ENCODE measurements around the gene DIP2B.

Gene DIP2B

DNA sequence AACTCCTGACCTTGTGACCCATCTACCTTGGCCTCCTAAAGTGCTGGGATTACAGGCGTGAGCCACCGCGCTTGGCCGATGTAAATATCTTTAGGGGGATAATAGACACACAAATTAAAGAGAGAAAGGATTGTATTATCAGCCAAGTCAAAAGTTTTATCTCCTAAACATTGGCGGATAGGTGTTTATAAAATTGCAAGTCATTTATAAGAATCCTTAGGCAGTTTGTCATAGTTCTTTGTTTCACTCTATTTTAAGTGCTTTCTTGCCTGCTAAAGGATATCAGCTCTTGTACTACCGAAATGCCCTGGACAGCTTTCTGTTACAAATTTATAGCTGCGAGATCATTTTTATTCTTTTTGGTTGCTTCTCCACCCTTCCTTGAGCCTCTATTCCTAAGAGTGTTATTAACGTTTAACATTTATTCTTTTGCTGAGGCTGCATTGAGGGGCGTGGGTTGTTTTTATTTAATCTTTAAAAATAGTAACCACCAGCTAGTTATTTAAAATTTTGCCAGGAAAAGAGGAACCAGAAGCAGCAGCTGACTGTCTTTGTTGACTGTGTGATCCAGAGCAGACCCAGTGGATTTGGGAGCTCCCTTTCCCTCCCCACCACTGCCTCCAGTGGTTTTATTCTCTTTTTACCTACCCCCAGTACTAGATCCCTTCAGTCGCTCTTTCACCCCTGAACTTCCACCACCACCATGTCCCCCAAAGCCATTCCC lies 106.4 kb downstream of the DIP2B start:
- DNase-seq (ENCODE audit: low read depth in 2 of 2): no peak

DNA sequence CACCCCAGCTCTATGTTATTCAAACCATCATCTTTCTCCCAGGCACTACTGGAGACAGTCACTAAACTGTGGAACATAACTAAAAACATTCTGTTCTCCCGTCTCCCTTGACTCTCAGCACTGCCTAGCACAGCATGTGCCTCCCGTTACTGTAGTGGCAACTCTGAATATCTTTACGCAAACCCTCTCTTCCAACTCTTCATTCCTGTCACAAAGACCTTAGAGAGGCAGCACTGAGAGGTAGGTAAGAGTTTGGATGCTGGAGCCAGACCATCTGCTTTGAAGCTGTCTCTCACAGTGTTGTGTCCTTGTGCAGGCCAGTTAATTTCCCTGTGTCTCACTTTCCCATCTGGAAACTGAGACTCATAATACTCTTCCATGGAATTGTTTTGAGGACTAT lies 108.1 kb downstream of the DIP2B start:
- no peak for DNase-seq (ENCODE audit: low read depth in 2 of 2)

DNA sequence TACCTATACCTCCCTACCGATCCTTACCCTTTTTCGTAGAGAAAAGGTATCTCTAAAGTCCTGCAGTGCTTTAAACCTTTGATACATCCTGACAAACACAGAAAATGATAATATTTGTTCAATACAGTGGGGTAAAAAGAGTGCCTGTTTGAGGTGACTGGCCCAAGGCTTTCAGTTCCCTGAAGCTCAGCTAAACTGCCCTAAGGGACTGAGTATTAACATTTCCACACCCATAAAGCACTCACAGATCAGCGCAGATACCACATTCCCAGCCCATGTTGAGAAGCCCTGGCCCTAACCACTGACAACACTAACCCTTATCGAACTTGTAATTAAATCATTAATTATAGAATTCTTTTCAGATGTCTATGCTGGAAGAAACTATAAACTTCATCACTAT lies 108.7 kb downstream of the DIP2B start:
- DNase-seq (ENCODE audit: low read depth in 2 of 2): no peak

DNA sequence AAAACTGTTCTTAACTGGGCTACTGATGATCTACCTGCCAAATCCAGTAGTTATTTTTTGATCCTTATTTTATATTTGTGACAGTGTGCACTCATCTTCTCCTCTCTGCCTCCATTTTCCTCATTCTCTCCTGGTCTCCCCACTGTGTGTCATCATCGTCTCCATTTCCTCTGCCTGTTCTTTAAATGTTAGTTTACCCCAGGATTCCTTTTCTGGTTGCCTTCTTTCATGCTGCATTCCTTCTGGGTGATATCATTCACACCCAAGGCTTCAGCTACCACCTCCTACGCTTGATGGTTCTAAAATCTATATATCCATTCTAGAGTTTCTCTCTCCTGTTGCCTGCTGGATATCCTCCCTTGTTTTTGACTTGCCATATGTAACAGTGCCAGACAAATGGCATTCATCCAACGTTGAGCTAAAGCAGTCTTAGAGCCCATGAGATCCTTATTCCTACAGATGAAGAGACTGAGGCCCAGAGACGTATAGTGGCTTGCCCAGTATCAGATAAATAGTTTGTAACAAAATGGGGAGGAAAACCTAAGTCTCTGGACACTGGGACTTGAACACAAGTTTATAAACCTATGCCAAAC lies 109.5 kb downstream of the DIP2B start:
- DNase-seq (ENCODE audit: low read depth in 2 of 2): no peak

DNA sequence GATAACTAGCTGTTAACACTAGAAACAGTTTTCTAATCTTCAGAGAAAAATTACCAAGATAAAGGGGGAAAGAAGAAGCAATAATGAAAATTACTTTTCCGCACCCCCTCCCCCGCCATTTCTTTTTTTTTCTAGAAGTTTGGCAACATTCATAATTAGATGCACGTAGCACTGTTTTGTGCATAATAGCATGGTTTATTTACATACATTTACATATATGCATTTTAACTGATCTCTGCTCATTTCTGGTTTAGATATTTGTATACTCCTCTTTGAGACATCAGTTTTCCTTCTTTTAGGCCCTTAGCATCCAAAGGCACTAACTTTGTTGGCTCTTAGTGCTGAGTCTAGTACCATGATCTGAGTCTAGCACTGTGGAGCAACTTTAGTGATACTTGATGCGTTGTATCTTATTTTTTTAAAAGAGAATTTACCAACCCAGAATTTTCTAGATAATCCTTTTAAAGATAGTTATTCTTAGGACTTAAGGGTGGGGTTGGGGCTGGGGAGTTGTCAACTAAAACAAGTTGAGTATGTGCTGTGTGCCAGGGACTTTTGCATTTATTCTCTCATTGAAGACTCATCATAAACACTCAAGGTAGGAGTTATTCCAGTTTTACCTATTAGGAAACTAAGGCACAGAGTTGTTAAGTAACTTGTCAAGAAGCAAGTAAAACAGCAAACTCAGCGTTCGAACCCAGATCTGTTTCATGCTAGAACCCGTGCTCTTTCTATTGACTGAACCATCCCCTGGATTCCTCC lies 110.5 kb downstream of the DIP2B start:
- DNase-seq (ENCODE audit: low read depth in 2 of 2): no peak

DNA sequence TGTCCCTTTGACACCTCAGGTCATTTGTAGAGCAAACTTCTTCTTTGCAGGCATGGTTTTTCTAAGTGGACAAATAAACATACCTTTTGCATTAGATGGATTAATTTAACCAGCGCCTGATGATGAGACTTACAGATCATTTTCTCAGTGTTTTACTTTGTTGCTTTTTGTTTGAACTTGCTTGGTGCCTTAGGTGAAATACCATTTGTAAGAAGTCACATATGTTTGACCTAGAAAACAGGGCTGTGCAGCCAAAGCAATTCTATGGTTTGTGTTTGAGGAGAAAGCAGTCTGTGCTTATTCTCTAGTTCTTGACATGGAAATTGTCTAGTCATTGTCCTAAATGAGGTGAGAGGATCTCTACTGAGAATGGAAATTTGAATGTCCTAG lies 111.1 kb downstream of the DIP2B start:
- no peak for DNase-seq (ENCODE audit: low read depth in 2 of 2)

DNA sequence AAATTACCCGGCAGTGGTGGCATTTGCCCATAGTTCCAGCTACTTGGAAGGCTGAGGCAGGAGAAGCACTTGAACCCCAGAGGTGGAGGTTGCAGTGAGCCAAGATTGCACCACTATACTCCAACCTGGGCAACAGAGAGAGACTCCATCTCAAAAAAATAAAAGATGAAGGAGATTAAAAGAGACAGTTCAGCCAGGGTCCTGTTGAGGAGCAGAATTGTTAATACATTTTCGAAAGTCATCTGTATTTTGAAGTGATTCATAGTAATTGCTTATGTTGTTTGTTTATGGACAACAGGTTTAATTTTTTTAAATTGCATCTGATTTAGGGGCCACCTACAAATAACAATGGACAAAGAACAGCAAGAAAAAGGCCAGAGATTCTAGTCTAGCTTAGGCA lies 112.9 kb downstream of the DIP2B start:
- DNase-seq (ENCODE audit: low read depth in 2 of 2): no peak

DNA sequence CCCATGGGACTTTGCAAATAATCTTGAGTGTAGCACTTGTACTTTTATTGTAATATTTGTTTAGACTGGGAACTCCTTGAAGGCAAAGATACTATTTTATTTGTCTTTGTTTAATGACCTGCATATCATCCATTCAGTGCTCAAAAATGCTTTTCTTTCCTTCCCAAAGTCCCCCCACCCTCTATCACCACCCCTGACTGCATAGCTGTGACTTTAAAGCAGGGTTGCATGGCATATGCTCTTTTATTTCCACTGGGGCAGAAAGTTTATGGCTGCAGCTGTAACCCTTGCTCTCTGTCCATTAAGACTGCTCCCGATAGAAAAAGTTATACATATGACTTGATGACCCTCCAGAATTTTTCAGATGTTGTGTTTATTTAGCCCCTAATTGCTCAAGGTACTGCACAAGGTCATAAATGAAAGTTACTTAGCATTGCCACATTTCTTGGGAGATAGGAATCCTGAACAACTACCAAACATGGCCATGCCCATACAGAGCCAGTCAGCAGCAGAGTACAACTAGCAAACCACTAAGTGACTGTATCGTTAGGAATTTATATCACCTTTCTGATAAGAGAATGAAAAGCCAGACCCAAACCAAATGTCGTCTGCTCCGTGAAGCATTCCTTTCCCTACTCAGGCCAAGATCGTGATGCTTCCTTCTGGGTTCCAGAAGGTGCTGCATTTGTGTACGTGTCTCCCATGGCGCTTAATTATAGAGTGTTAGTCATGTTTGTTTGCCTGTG lies 114.3 kb downstream of the DIP2B start:
- no peak for DNase-seq (ENCODE audit: low read depth in 2 of 2)

DNA sequence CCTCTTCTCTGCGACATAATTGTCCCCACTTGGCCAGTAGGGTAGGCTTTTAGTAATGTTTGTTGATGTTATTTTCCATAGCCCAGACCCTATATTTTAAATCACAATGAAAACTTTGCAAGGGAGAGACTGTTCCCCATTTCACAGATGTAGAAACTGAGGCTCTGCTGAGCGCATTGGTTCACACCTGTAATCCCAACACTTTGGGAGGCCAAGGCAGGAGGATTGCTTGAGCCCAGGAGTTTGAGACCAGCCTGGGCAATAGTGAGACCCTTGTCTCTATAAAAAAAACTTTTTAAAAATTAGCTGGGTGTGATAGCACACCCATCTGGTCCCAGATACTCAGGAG lies 114.8 kb downstream of the DIP2B start:
- no peak for DNase-seq (ENCODE audit: low read depth in 2 of 2)

DNA sequence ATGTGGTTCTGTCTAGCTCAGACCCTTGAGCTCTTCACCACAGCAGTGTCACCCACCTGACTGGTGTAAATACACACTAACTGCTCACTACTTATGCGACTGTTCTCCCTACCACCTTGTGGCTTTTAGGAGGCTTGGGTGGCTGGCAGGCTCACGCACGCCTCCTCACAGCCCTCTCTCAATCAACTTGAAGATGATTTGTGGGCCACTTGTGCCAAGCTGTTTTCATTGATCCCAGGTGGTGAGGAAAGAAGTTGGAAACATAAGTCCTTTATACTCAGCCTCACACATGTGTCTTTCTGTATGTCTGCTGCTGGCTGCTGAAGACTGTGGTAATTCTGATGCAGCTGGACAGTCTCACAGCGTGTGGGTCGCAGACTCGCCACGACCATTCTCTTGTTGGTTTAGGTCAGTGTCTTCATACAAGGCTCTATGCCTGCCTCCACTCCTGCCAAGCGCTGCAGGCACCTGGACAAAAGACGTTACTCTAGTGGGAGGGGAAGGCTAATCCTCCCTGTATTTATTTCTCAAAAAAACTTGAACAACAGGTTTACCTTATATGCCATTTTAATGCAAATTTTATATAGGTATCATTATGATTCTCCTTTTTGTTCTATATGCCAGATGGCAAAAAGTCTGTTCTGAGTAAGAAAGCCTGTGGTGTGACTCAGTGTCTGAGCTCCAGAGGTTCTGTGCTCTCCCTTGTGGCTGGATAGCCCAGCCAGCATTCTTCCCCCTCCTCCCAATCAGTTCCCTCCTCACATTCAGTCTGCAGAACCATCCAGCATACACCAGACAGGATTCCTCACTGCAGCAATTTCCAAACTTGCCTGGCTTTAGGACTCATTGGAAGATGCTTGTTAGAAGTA lies 115.6 kb downstream of the DIP2B start:
- DNase-seq (ENCODE audit: low read depth in 2 of 2): no peak

DNA sequence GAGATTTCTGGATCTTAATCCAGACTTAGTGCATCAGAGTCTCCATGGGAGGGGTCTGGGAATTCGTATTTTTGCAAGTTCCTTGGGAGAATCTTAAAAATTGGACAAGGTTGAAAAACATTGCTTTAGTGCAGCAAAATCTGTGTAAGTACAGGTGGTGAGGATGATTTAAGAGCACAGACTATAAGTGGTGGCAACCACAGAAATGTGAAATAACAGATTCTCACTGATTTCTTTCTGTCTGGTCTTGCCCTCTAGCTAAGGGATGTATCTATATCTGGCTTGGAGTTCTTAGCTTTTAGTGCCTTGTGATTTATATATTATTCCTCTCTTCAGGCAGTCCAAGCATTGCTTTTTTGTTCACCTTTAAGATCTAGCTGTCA lies 116.2 kb downstream of the DIP2B start:
- no peak for DNase-seq (ENCODE audit: low read depth in 2 of 2)

DNA sequence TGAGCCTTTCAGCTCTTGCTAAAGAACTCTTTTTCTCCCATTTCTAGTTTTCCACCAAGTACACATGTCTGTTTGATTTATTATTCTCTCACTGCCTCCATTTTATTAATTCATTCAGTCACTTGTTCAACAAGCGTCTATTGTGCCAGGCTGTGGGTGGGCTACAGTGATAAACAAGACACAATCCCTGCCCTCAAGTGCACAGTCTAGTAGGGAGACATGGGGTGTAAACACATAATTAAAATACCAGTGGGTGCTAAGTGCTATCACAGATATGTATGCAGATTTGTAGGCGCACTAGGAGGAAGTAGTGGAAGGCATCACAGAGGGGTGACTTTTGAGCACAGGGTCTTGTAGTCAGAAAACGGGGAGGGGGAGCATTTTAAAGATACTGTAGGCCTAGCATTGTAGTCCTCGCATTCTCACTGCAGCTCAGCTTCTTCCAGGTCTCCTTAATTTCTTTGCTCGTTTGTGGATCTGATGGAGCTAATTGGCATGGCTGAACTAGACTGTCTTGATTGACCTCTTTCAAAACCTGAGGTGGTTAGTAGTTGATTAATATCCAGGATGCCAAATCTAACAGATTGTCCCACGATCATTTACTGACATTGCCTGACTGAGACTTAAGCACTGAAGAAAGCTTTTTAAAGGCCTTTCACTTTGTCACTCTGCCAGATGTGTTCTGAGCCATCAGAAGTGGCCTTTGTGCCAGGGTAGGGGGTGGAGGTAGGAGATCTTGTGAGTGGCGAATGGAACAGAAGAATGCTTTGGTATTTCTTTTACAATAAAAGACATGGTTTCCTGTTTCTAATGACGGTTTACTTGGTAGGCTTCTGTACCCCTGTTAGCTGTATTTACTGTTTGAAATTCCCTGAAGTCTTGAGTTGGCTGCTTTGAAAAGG lies 116.9 kb downstream of the DIP2B start:
- DNase-seq (ENCODE audit: low read depth in 2 of 2): no peak

DNA sequence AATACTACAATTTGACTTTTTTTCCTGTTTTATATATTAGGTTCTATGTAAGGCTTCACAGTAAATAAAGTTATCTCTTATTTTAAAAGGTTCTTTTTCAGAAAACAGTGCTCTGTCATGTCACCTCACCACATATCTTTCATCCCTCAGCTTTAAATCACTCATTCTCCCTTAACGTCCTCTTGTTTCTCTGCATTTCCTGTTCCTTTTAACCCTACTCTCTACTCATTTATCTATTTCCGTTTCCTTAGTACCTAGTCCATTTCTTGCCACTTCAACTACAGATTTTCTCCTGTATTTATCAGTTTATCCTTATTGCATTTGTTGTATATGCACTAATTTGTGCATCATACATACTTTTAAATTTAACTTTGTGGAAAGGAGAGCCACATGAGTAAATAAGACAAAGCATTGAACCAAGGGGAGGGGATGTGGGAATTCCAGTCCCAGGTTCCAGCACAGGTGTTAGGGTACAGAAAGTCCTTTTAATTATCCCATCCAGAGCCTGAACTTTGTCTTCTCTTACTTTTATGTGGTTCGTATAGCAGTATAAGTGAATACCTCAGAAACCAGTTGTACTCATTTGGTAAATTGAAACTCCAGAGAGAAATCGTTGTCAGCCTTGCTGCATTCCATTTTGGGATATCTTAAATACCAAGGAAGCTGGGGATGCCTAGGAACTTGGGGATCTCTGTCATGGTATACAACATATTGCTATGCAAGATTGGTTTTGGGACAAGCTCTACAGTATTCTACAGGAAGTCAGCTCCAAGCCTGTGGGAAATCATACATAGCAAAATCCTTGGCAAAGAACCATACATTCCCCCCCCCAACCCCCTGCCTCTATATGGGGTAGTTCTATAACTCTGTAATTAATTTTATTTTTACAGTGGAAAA lies 120.5 kb downstream of the DIP2B start:
- no peak for DNase-seq (ENCODE audit: low read depth in 2 of 2)

DNA sequence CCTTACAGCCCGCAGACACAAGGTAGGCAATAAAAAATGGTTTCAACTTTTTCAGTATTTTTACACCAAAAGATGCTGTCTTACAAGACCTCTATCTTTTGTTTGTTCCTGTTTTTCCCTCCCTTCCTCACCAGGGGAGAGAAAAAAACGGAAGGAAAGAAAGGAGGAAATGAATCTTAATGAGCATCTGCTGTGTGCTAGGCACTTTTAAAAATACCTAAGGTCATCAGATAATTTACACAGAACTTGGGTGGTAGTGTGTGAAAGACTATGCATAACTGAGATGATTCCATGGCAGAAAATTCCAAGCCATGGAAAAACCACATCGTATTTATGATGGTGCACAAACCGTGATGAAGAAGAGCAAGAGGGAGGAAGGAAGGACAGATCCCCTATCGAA lies 121.2 kb downstream of the DIP2B start:
- no peak for DNase-seq (ENCODE audit: low read depth in 2 of 2)

DNA sequence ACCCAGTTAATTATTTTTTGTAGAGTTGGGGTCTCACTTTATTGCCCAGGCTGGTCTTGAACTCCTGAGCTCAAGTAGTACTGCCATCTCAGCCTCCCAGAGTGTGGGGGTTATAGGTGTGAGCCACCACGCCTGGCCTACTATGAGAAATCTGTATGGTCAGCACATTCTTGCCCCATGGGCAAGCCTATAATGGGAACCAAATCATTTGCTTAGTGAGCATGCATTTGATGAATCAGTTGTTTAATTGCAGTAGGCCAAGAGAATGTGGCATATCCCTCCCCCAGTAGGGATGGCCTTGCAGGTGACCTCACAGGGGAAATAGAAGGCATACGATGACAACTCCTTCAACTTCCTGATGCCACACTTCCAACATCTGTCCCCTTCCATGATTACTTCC lies 122.7 kb downstream of the DIP2B start:
- no peak for DNase-seq (ENCODE audit: low read depth in 2 of 2)

DNA sequence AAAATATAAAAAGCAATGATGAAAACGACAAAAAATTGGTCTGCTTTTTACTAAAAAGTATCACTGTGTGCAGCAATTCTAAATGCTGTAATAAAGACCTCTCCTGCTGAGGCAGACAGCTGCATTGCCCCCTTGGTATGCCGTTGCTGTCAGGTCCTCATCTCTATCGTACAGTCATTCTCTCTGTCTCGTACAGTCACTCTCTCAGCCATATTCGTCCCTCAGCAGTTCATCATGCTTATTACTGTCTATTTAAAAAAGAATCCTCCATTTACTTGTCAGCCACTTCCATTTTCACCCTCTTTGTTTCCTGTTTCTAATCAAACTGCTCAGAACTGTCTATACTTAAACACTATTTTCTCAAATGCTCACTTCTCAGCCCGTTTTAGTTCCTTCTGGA lies 123.6 kb downstream of the DIP2B start:
- DNase-seq (ENCODE audit: low read depth in 2 of 2): no peak

DNA sequence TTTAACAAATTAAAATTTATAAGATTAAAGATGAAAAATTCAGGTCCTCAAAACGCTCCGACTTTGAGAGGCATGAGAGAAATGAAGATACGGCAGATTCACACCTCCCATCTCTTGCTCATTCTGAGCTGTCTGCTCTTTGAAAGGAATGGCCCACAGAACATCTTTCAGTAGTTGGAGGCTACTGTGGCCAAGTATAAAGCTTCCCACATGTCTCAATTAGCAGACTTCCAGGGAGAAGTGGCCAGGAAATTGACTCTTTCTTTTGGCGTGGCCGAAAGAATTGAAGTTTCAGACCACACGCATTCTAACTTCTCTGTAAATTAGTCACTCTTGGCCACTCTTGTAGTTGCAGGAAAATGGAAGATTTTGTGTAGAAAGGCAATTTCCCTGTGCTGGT lies 129.2 kb downstream of the DIP2B start:
- DNase-seq (ENCODE audit: low read depth in 2 of 2): no peak

DNA sequence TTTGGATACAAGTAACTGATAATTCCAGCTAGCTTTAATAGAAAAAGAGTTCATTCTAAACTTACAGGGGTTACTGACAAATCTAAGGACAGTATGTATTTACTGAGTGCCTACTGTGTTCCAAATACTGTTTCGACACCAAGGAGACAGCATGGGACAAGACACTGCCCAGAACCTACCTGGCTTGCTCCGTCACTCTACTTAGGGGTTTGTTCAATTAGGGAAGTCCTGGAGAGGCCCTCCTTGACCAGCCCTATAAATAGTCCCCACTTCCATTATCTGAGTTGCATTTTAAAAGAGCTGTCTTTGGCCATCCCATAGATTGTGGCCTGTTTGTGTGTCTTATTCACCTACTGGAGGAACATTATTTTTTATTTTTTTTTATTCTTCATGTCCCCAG lies 129.6 kb downstream of the DIP2B start:
- no peak for DNase-seq (ENCODE audit: low read depth in 2 of 2)

DNA sequence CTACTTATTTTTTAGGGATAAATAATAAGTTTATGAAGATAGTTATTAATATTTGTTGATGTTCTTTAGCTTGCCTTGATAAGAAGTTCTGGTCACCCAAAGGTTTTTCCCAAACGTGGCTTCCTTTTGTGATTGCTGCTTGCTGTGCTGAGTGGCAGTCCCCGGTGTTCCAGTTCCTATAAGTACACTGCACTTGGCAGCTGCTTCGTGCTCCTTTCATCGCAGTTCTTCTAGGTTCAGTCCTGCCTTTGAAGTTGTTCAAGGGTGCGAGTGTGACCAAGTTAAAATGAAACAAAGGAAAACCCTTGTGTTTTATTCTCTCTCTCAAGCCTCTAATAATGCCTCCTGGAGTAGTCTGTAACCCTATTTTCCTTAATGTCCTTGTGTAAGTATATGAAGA lies 130.6 kb downstream of the DIP2B start:
- DNase-seq (ENCODE audit: low read depth in 2 of 2): no peak

DNA sequence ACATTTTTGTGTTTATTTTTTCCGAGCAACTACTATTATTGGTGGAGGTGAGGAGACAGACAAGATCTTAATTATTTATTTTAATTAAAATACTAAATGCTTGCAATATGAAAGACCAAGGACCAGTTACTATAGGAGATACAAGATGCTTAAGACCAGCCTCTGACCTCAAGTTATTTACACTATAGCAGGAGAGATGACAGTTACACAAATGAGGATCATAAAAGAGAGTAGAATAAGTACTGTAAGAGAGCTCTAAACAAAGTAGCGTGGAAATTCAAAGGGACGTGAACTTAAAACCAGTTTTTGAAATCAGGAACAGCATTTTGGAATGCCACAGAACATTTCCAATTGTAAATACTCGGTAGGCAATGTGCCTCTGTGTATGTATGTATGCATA lies 131.1 kb downstream of the DIP2B start:
- no peak for DNase-seq (ENCODE audit: low read depth in 2 of 2)

All from stimulated activated CD8-positive, alpha-beta memory T cell treated with anti-CD3 and anti-CD28 coated beads, Interleukin-7, amount 100 ng/mL, for 1 hour (primary cell).